ENCODE measurements around the gene C12orf56.
"Not testable (repeated sequence)": the region's sequence is repeated elsewhere in the genome, so short reads cannot be mapped to it uniquely, and the experiment has no call there.

C12orf56 gene

GRCh38 chr12:64296301-64296700 lies 94.3 kb downstream of the C12orf56 start:
- DNase-seq, result no peak

- no peak for DNase-seq
Observed at GRCh38 chr12:64293654-64294364, 96.7 kb downstream of the C12orf56 start.

GRCh38 chr12:64293174-64293573 lies 97.4 kb downstream of the C12orf56 start:
- DNase-seq, result not testable (repeated sequence)

- DNase-seq, result no peak
Observed at GRCh38 chr12:64286521-64286920, 104.0 kb downstream of the C12orf56 start.

GRCh38 chr12:64284256-64284655 lies 106.3 kb downstream of the C12orf56 start:
- DNase-seq, result no peak

- no peak for DNase-seq
Observed at GRCh38 chr12:64278421-64278820, 112.1 kb downstream of the C12orf56 start.

- no peak for DNase-seq
Observed at GRCh38 chr12:64273527-64274403, 116.8 kb downstream of the C12orf56 start.

- DNase-seq, result no peak
Observed at GRCh38 chr12:64270411-64270810, 120.1 kb downstream of the C12orf56 start.

- DNase-seq, result no peak
Observed at GRCh38 chr12:64269161-64269560, 121.4 kb downstream of the C12orf56 start.

- no peak for DNase-seq
Observed at GRCh38 chr12:64268409-64268808, 122.1 kb downstream of the C12orf56 start.

- DNase-seq, result no peak
Observed at GRCh38 chr12:64265839-64266238, 124.7 kb downstream of the C12orf56 start.

GRCh38 chr12:64261813-64262212 lies 128.7 kb downstream of the C12orf56 start:
- no peak for DNase-seq

GRCh38 chr12:64258576-64258975 lies 132.0 kb downstream of the C12orf56 start:
- DNase-seq, result peak; percentile 8

GRCh38 chr12:64256166-64256800 lies 134.3 kb downstream of the C12orf56 start:
- peak; percentile 63 for DNase-seq

GRCh38 chr12:64255249-64255648 lies 135.3 kb downstream of the C12orf56 start:
- DNase-seq, result no peak

- no peak for DNase-seq
Observed at GRCh38 chr12:64253356-64253755, 137.2 kb downstream of the C12orf56 start.

GRCh38 chr12:64252681-64253080 lies 137.9 kb downstream of the C12orf56 start:
- DNase-seq, result peak; percentile 55

- no peak for DNase-seq
Observed at GRCh38 chr12:64243809-64244208, 146.7 kb downstream of the C12orf56 start.

GRCh38 chr12:64240781-64241180 lies 149.8 kb downstream of the C12orf56 start:
- peak; percentile 23 for DNase-seq

GRCh38 chr12:64237382-64237781 lies 153.2 kb downstream of the C12orf56 start:
- no peak for DNase-seq

- DNase-seq, result peak; percentile 15
Observed at GRCh38 chr12:64236549-64236948, 154.0 kb downstream of the C12orf56 start.

- DNase-seq, result no peak
Observed at GRCh38 chr12:64232196-64232595, 158.4 kb downstream of the C12orf56 start.

- no peak for DNase-seq
Observed at GRCh38 chr12:64229796-64230195, 160.8 kb downstream of the C12orf56 start.

GRCh38 chr12:64229240-64229639 lies 161.3 kb downstream of the C12orf56 start:
- no peak for DNase-seq
